Activated naive CD8-positive, alpha-beta T cell (primary cell): ENCODE data around the gene DUS1L.

ENCODE experiments used
- H3K27ac Mint-ChIP-seq: one replicate; pipeline ENCODE4 v1.8.0; 2021; ENCODE audit warnings: mixed read lengths
- H3K27me3 Mint-ChIP-seq: one replicate; pipeline ENCODE4 v1.8.0; 2021; ENCODE audit warnings: mixed read lengths
- H3K36me3 Mint-ChIP-seq: one replicate; pipeline ENCODE4 v1.8.0; 2021; ENCODE audit warnings: mixed read lengths
- H3K4me1 Mint-ChIP-seq: one replicate; pipeline ENCODE4 v1.8.0; 2021; ENCODE audit warnings: low read depth, mixed read lengths
- H3K4me3 Mint-ChIP-seq: one replicate; pipeline ENCODE4 v1.8.0; 2021; ENCODE audit warnings: mild to moderate bottlenecking, mixed read lengths
- H3K9me3 Mint-ChIP-seq: one replicate; pipeline ENCODE4 v1.8.0; 2021; ENCODE audit warnings: low read depth, mixed read lengths

The DUS1L gene

GRCh38 chr17:82060614-82061013, 5.0 kb downstream of the DUS1L start:
- no peaks in the 10 kb centered on the region for H3K36me3 Mint-ChIP-seq
- peak overlapping the region; percentile 22 for H3K27ac Mint-ChIP-seq
- H3K27me3 Mint-ChIP-seq = no peaks in the 10 kb centered on the region
- no peaks in the 10 kb centered on the region for H3K9me3 Mint-ChIP-seq
- no peak overlapping the region for H3K4me3 Mint-ChIP-seq
- peaks cover 4% of the 10 kb centered on the region for H3K4me1 Mint-ChIP-seq

- H3K4me1 Mint-ChIP-seq = peaks cover 4% of the 10 kb centered on the region
- H3K4me3 Mint-ChIP-seq = no peak overlapping the region
- H3K9me3 Mint-ChIP-seq = no peaks in the 10 kb centered on the region
- H3K36me3 Mint-ChIP-seq = no peaks in the 10 kb centered on the region
- no peaks in the 10 kb centered on the region for H3K27me3 Mint-ChIP-seq
- H3K27ac Mint-ChIP-seq = no peak overlapping the region
Observed at GRCh38 chr17:82060001-82060380, 5.6 kb downstream of the DUS1L start.

GRCh38 chr17:82059272-82060000, 6.2 kb downstream of the DUS1L start:
- Mint-ChIP-seq H3K4me3 (no peak overlapping the region), H3K27me3 (no peaks in the 10 kb centered on the region), H3K36me3 (no peaks in the 10 kb centered on the region), H3K9me3 (no peaks in the 10 kb centered on the region), H3K4me1 (peaks cover 4% of the 10 kb centered on the region), H3K27ac (no peak overlapping the region)

GRCh38 chr17:82058855-82059249, 6.8 kb downstream of the DUS1L start:
- H3K4me3 Mint-ChIP-seq = no peak overlapping the region
- no peaks in the 10 kb centered on the region for H3K27me3 Mint-ChIP-seq
- H3K4me1 Mint-ChIP-seq = peaks cover under 1% of the 10 kb centered on the region
- H3K36me3 Mint-ChIP-seq = no peaks in the 10 kb centered on the region
- H3K27ac Mint-ChIP-seq = no peak overlapping the region
- H3K9me3 Mint-ChIP-seq = no peaks in the 10 kb centered on the region

- Mint-ChIP-seq H3K27ac (no peak overlapping the region), H3K4me3 (no peak overlapping the region), H3K4me1 (peaks cover 4% of the 10 kb centered on the region), H3K36me3 (no peaks in the 10 kb centered on the region), H3K27me3 (no peaks in the 10 kb centered on the region), H3K9me3 (no peaks in the 10 kb centered on the region)
Observed at GRCh38 chr17:82058230-82058854, 7.3 kb downstream of the DUS1L start.

- Mint-ChIP-seq H3K4me1 (peaks cover 5% of the 10 kb centered on the region), H3K27ac (no peak overlapping the region), H3K36me3 (no peaks in the 10 kb centered on the region), H3K9me3 (no peaks in the 10 kb centered on the region), H3K27me3 (no peaks in the 10 kb centered on the region), H3K4me3 (no peak overlapping the region)
Observed at GRCh38 chr17:82056729-82057621, 8.6 kb downstream of the DUS1L start.

- Mint-ChIP-seq H3K27ac (no peak overlapping the region), H3K4me3 (no peak overlapping the region), H3K36me3 (no peaks in the 10 kb centered on the region)
Observed at GRCh38 chr17:82055965-82056728, 9.5 kb downstream of the DUS1L start.

GRCh38 chr17:82055023-82055964, 10.3 kb downstream of the DUS1L start:
- Mint-ChIP-seq H3K27me3 (no peaks in the 10 kb centered on the region), H3K4me1 (peaks cover 11% of the 10 kb centered on the region), H3K27ac (no peak overlapping the region), H3K36me3 (no peaks in the 10 kb centered on the region), H3K4me3 (peak overlapping the region; percentile 13), H3K9me3 (no peaks in the 10 kb centered on the region)

More at GRCh38 chr17:82055965-82056728, 9.5 kb downstream of the DUS1L start:
- peaks cover 5% of the 10 kb centered on the region for H3K4me1 Mint-ChIP-seq
- no peaks in the 10 kb centered on the region for H3K27me3 Mint-ChIP-seq
- no peaks in the 10 kb centered on the region for H3K9me3 Mint-ChIP-seq

GRCh38 chr17:82054351-82055022, 11.1 kb downstream of the DUS1L start:
- H3K4me1 Mint-ChIP-seq = peaks cover 12% of the 10 kb centered on the region
- no peak overlapping the region for H3K27ac Mint-ChIP-seq
- no peaks in the 10 kb centered on the region for H3K9me3 Mint-ChIP-seq
- no peaks in the 10 kb centered on the region for H3K27me3 Mint-ChIP-seq
- H3K36me3 Mint-ChIP-seq = no peaks in the 10 kb centered on the region
- H3K4me3 Mint-ChIP-seq = peak overlapping the region; percentile 13

- H3K9me3 Mint-ChIP-seq = no peaks in the 10 kb centered on the region
- H3K4me3 Mint-ChIP-seq = peak overlapping the region; percentile 84
- no peak overlapping the region for H3K27ac Mint-ChIP-seq
- no peaks in the 10 kb centered on the region for H3K27me3 Mint-ChIP-seq
- peaks cover 12% of the 10 kb centered on the region for H3K4me1 Mint-ChIP-seq
- H3K36me3 Mint-ChIP-seq = no peaks in the 10 kb centered on the region
Observed at GRCh38 chr17:82053556-82054263, 11.9 kb downstream of the DUS1L start.

- Mint-ChIP-seq H3K36me3 (no peaks in the 10 kb centered on the region), H3K27me3 (no peaks in the 10 kb centered on the region), H3K27ac (no peak overlapping the region), H3K4me1 (peaks cover 12% of the 10 kb centered on the region), H3K4me3 (peak overlapping the region; percentile 84), H3K9me3 (no peaks in the 10 kb centered on the region)
Observed at GRCh38 chr17:82053130-82053529, 12.5 kb downstream of the DUS1L start.

- no peaks in the 10 kb centered on the region for H3K9me3 Mint-ChIP-seq
- no peak overlapping the region for H3K27ac Mint-ChIP-seq
- peak overlapping the region; percentile 84 for H3K4me3 Mint-ChIP-seq
Observed at GRCh38 chr17:82052638-82053059, 13.0 kb downstream of the DUS1L start.

More at GRCh38 chr17:82052638-82053059, 13.0 kb downstream of the DUS1L start:
- H3K4me1 Mint-ChIP-seq = peaks cover 12% of the 10 kb centered on the region
- H3K27me3 Mint-ChIP-seq = no peaks in the 10 kb centered on the region
- H3K36me3 Mint-ChIP-seq = no peaks in the 10 kb centered on the region
